Stimulated activated CD4-positive, alpha-beta T cell treated with anti-CD3 and anti-CD28 coated beads, Interleukin-15, amount 100 ng/mL, for 1 hour (primary cell): ENCODE measurements around the gene PAM.
"Not testable (repeated sequence)": the region's sequence is repeated elsewhere in the genome, so short reads cannot be mapped to it uniquely, and the experiment has no call there.

Experiments
- DNase-seq, 2 donors: peaks; one replicate each; pipeline ENCODE4 v3.0.0-alpha.2; 2020; ENCODE audit warnings: low read depth in 1 of 2, low spot score in 1 of 2

The PAM gene

DNA sequence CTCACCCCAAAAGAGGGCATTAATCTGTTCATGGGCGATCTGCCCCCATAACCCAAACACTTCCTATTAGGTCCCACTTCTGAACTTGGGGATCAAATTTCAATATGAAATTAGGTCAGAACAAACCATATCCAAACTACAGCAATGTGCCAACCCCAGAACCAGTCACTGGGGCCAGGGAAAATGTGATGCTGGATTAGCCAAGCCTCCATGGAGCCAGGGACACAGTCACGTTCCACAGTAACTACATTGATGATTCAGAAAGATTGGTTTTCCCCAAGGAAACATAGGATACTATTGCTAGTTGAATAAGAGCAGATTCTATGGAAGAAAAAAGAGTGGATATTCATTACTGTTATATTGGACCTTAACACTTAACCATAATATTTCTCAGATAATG is 280.6 kb downstream of the PAM start:
- DNase-seq, result no peak

DNA sequence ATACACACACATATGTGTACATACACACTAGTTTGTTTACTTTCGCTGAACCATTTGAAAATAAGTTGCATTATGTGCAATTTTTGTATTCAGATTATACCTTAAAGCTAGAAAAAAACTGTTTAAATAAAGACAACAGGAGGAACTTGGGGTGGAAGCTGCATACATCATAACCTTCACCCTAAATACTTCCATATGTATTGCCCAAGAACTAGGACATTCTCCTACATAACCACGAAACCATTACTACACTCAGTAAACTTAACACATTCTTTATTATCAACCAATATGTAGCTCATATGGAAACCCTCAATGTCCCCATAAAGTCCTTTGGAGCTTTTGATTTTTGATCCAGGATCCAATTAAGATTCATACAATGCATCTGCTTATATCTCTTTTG is 281.5 kb downstream of the PAM start:
- no peak for DNase-seq

DNA sequence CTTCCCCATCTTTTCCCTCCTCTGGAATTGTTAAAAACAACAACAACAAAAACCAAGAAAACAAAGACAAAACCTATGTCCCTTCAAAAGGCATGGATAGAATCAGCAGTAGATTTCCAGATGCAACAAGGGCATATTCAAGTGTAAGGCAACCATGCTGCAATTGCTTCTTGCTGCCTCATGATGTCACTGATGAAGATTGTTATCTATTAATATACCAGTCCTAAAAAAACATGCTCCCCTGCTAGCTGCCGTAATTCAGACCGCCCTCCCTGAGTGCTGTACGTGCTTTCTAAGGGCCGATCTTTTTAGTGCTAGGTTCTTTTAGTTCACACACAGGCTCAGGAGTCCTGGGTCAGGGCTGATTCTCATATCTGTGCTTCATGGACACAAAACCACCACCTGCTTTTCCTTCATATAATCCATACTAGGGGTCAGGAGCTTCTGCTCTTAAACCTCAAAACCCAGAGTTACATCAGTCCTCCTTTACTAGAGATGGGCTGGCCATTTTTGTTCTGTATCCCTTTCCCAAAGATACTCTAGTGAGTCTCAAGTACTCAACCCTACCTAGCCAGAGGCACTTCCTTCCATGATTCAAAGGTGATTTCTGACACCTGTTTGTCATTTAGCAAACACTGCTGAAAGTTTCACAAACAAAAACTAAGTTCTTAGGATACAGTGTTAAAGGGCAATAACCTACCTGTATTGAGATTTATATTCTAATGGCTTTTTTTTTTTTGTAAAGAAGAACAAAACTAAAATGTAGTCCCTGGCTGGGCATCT is 282.8 kb downstream of the PAM start:
- DNase-seq, result no peak

DNA sequence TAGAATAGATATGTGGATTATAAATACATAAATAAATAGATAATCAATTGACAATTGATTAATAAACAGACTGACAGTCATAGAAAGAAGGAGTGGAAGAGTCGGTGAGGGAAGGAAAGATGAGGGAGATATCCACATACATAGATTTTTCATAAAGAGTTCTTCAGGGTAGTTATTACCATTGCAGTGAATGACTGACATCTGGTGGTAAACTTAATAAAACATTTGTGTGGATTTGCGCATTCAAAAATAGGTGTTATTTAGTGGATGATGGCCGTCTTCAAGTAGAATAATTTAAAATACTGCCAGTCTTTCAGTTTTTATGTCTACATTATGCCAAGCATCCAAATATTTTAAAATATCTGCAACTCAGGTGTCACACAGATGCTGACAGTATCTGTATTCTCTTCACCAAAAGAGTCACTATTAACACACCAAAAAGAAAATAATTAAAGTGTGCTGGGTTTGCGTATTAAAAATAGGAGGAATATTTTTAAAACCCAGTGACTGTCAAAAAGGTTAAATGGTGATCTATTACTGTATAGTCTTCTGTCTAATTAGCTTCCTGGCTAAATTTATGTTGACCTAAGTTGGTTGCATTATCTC is 286.1 kb downstream of the PAM start:
- DNase-seq, result no peak

DNA sequence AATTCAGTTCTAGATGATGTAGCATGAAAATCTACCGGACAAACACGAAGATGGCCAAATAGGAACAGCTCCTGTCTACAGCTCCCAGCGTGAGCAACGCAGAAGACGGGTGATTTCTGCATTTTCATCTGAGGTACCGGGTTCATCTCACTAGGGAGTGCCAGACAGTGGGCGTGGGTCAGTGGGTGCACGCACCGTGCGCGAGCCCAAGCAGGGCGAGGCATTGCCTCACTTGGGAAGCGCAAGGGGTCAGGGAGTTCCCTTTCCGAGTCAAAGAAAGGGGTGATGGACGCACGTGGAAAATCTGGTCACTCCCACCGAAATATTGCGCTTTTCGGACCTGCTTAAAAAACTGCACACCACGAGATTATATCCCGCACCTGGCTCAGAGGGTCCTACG is 291.6 kb downstream of the PAM start:
- DNase-seq, result not testable (repeated sequence)

DNA sequence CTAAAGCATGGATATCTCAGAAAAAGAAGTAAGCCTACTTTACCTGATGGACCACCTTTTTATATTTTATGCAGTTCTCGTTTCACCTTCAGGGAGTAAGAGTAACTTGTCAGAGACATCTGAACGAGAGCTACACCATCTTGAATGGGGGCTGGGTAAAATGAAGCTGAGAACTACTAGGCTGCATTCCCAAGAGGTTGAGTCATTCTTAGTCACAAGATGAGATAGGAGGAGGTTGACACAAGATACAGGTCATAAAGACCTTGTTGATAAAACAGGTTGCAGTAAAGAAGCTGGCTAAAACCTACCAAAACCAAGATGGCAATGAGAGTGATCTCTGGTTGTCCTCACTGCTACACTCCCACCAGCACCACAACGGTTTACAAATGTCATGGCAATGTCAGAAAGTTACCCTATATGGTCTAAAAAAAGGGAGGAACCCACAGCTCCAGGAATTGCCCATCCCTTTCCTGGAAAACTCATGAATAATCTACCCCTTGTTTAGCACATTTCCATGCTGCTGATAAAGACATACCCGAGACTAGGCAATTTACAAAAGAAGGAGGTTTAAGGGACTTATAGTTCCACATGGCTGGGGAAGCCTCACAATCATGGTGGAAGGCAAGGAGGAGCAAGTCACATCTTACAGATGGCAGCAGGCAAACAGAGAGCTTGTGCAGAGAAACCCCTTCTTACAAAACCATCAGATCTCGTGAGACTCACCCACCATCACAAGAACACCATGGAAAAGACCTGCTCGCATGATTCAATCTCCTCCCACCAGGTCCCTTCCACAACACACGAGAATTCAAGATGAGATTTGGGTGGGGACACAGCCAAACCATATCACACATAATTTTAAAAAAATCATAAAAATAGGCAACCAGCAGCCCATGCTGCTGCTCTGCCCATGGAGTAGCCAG is 302.4 kb downstream of the PAM start:
- no peak for DNase-seq

DNA sequence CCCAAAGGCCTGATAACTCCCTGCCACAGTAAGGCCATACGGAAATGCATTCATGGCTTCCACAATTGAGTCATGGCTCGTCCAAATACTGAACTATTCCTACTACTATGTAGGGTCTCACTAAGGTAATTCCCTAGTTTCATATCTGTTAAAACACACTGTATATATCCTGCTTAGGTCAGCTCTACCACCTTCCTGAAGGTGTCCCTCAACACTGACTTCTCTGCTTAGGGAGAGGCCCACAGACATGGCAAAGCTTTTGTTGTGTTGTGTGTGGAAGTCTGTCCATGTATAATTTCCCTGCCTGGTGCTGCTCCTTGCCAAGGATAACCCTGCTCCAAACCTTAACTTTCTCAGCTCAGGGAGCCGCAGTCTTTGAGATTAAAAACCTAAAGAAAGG is 304.4 kb downstream of the PAM start:
- no peak for DNase-seq

DNA sequence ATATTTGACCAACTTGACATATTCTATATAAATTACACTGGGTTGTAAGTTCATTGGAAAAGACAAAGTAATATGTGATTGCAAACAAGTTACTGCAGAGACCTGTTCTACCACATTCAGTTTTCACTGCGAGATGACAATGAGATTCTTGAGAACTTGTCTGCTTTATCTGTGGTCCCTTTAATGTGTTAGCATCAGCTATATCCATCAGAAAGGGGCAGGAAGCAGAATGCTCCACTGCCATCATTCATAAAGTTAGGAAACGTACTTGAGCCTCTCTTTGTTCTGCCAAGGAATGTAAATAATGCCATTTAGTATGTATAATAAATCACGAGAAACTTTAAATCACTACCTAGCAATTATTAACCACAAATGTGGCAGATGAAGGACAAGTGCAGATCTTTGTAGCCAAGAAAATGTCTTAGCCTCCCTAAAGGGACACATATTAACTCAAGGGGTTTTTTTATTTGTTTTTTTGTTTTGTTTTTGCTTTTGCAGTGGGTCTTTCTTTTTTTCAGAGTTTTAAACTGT is 305.4 kb downstream of the PAM start:
- no peak for DNase-seq

GRCh38 chr5:103066326-103066725 is 311.2 kb downstream of the PAM start:
- no peak for DNase-seq

DNA sequence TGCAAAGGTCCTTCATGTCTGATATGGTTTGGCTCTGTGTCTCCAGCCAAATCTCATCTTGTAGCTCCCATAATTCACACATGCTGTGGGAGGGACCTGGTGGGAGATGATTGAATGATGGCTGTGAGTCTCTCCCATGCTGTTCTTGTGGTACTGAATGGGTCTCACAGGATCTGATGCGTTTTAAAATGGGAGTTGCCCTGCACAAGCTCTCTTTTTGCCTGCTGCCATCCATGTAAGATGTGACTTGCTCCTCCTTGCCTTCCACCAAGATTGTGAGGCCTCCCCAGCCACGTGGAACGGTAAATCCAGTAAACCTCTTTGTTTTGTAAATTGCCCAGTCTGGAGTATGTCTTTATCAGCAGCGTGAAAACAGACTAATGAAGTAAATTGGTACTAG is 318.4 kb downstream of the PAM start:
- DNase-seq, result not testable (repeated sequence)

- no peak for DNase-seq
These were observed 320.3 kb downstream of the PAM start for GRCh38 chr5:103075442-103075841.
